ENCODE measurements around the gene NSMCE4A. TPM values are rescaled to one million over a fixed set of nuclear protein-coding genes. Genes with fewer than 3 reads are reported as not detected.
"Not testable (repeated sequence)": the region's sequence is repeated elsewhere in the genome, so short reads cannot be mapped to it uniquely, and the experiment has no call there.

The NSMCE4A gene
- total and polyA plus RNA-seq, 7 donors, result 39.0 to 160 (median 104) TPM

DNA sequence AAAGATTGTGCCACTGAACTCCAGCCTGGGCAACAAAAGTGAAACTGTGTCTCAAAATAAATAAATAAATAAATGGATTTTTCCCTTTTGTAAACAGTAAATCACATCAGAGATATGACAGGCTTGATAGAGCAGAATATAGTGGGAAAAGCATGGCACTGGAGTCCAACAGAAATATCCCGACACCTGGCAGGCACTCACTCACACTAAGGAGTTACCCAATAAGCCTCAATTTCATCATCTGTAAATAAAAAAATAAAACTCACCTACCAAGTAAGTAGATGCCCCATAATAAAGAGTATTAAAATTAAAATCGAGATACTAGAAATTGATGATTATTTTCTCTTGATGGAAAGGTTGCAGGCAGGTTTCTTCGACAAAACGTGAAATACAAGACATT lies 48.9 kb downstream of the NSMCE4A start:
- H3K9me3 ChIP-seq, result no peaks in the 10 kb centered on the region
- intact Hi-C loops (cut with DNase I), result loop anchor here (5.0 kb wide), 3 partner anchors 46 to 126 kb away; no protein-coding TSS in a partner anchor
- H3K4me1 ChIP-seq, result peaks cover 3 to 51% (median 26%) of the 10 kb centered on the region in 4 donors
- peaks cover 0 to 6% (median 2%) of the 10 kb centered on the region in 4 donors for H3K36me3 ChIP-seq
- TF ChIP-seq POLR2A (IDR thresholded peaks at IDR 0.05) (no peak), EP300 (IDR thresholded peaks at IDR 0.05) (no peak), POLR2AphosphoS5 (IDR thresholded peaks at IDR 0.05) (no peak)
- TF ChIP-seq, protein P1, sequence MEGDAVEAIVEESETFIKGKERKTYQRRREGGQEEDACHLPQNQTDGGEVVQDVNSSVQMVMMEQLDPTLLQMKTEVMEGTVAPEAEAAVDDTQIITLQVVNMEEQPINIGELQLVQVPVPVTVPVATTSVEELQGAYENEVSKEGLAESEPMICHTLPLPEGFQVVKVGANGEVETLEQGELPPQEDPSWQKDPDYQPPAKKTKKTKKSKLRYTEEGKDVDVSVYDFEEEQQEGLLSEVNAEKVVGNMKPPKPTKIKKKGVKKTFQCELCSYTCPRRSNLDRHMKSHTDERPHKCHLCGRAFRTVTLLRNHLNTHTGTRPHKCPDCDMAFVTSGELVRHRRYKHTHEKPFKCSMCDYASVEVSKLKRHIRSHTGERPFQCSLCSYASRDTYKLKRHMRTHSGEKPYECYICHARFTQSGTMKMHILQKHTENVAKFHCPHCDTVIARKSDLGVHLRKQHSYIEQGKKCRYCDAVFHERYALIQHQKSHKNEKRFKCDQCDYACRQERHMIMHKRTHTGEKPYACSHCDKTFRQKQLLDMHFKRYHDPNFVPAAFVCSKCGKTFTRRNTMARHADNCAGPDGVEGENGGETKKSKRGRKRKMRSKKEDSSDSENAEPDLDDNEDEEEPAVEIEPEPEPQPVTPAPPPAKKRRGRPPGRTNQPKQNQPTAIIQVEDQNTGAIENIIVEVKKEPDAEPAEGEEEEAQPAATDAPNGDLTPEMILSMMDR (IDR thresholded peaks at IDR 0.05), result no peak
- peak overlapping the region; percentile 92 to 99 (median 98) for H3K27ac ChIP-seq
- H3K4me3 ChIP-seq, result peak overlapping the region in 2 of 4 donors; percentile 89 to 100
- H3K27me3 ChIP-seq, result no peaks in the 10 kb centered on the region
- no peak for DNase-seq
- 87 to 88% methylated on average over 4 of the region's 4 CpGs for WGBS, 2 donors

DNA sequence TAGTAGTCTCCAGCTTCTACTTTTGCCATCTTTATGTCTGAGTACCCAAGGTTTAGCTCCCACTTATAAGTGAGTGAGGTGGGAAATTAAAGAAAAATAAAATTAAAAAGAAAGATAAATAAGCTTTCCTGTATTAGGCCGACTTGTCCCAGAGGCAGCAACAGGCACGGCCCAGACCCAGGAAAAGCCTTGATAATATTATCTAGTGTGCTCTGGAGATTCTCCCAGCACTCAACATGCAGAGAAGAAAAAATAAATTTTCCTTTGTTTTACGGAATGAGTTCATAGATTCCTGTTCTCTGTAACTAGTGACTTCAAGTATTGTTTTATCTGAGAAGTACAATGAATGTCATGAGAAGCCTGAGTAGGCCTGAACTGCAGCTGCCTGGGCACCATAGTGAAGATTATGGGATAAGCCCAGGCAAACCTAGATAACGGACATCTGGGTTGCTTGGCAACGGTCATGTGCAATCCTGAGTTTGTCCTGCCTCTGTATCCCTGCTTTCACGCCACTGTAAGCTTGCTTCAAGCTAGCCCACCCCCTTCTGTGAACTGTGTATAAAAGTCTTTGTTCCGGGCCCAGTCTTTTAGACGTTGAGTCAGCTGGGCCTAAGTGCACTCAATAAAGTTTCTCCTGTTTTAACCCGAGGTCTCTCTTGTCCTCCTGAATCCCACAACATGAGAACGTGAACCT lies 53.6 kb downstream of the NSMCE4A start:
- Histone ChIP-seq H3K27me3 (no peaks in the 10 kb centered on the region), H3K9me3 (no peaks in the 10 kb centered on the region), H3K36me3 (peaks cover 0 to 26% (median 8%) of the 10 kb centered on the region in 4 donors), H3K4me3 (no peak overlapping the region), H3K27ac (peak overlapping the region in 3 of 4 donors; percentile 59 to 72 (median 69)), H3K4me1 (peaks cover 0 to 27% (median 17%) of the 10 kb centered on the region in 4 donors)
- no peak for DNase-seq
- intact Hi-C loops (cut with DNase I), result no loop called here
- TF ChIP-seq, protein P1 (IDR thresholded peaks at IDR 0.05), result no peak
- TF ChIP-seq EP300 (IDR thresholded peaks at IDR 0.05) (no peak), POLR2AphosphoS5 (IDR thresholded peaks at IDR 0.05) (no peak), POLR2A (IDR thresholded peaks at IDR 0.05) (no peak)
- 80 to 86% methylated on average over 10 of the region's 10 CpGs for WGBS, 2 donors

DNA sequence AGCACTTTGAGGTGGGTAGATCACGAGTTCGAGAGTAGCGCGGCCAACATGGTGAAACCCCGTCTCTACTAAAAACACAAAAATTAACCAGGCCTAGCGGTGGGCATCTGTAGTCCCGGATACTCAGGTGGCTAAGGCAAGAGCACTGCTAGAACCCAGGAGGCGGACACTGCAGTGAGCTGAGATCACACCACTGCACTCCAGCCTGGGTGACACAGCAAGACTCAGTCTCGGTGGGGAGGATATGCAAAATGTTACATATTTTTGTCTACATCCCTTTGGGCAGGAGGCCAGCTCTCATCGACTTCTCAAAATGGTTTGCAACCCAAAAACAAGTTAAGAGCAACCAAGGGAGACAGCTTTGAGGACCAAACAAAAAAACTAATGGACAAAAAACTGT lies 55.4 kb downstream of the NSMCE4A start:
- WGBS, 2 donors, result 92 to 93% methylated on average over 10 of the region's 10 CpGs
- intact Hi-C loops (cut with DNase I), result no loop called here

DNA sequence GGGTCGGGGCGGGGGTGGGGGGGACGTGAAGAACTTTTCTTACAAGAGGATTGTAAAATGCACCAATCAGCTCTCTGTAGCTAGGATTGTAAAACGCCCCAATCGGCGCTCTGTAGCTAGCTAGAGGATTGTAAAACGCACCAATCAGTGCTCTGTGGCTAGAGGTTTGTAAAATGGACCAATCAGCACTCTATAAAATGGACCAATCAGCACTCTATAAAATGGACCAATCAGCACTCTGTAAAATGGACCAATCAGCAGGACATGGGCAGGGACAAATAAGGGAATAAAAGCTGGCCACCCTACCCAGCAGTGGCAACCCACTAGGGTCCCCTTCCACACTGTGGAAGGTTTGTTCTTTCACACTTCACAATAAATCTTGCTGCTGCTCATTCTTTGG lies 56.2 kb downstream of the NSMCE4A start:
- H3K27me3 ChIP-seq; H3K4me3 ChIP-seq; H3K9me3 ChIP-seq; H3K27ac ChIP-seq; DNase-seq; intact Hi-C loops (cut with DNase I): not testable (repeated sequence)
- Histone ChIP-seq H3K36me3 (peaks cover 0 to 28% (median 8%) of the 10 kb centered on the region in 4 donors), H3K4me1 (peaks cover 0 to 14% (median 11%) of the 10 kb centered on the region in 4 donors)
- 96 to 97% methylated on average over 7 of the region's 7 CpGs for WGBS, 2 donors

More for the DNA sequence above, 55.4 kb downstream of the NSMCE4A start:
- no peaks in the 10 kb centered on the region for H3K27me3 ChIP-seq
- no peaks in the 10 kb centered on the region for H3K9me3 ChIP-seq
- peaks cover 0 to 14% (median 11%) of the 10 kb centered on the region in 4 donors for H3K4me1 ChIP-seq
- TF ChIP-seq, protein P1 (IDR thresholded peaks at IDR 0.05), result no peak
- TF ChIP-seq POLR2A (IDR thresholded peaks at IDR 0.05) (no peak), EP300 (IDR thresholded peaks at IDR 0.05) (no peak), POLR2AphosphoS5 (IDR thresholded peaks at IDR 0.05) (no peak)
- H3K27ac ChIP-seq, result no peak overlapping the region
- DNase-seq, result no peak
- H3K36me3 ChIP-seq, result peaks cover 0 to 26% (median 8%) of the 10 kb centered on the region in 4 donors
- no peak overlapping the region for H3K4me3 ChIP-seq

DNA sequence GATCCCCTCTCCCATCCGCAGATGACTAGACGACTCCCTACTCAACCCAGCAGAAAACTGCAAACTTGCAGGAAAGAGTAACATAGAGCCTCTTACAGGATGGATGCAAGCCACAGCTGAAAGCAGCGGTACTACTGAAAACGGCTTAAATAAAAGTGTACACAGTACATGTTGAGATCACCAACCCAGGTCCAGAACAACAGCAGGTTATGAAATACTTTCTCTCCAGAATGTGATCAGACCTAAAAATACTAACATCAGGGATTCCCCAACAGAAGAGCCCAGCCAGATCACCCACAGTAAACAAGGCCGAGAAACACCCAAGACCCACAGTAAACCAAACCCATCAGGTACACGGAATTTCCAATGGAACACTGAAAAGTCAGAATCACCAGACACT lies 60.4 kb downstream of the NSMCE4A start:
- H3K27me3 ChIP-seq, result no peaks in the 10 kb centered on the region
- WGBS, 2 donors, result 83 to 95% methylated on average over 6 of the region's 6 CpGs

More for the DNA sequence above, 60.4 kb downstream of the NSMCE4A start:
- H3K27ac ChIP-seq, result no peak overlapping the region
- no peak for DNase-seq
- peaks cover 0 to 17% (median 4%) of the 10 kb centered on the region in 4 donors for H3K4me1 ChIP-seq
- intact Hi-C loops (cut with DNase I), result no loop called here
- TF ChIP-seq EP300 (IDR thresholded peaks at IDR 0.05) (no peak), POLR2A (IDR thresholded peaks at IDR 0.05) (no peak), POLR2AphosphoS5 (IDR thresholded peaks at IDR 0.05) (no peak)
- TF ChIP-seq, protein P1 (IDR thresholded peaks at IDR 0.05), result no peak
- H3K9me3 ChIP-seq, result no peaks in the 10 kb centered on the region
- peaks cover 5 to 48% (median 7%) of the 10 kb centered on the region in 4 donors for H3K36me3 ChIP-seq
- H3K4me3 ChIP-seq, result no peak overlapping the region

Measured in sigmoid colon (tissue), 7 donors.